GM10847 (cell line): ENCODE measurements around the gene FGR.

ENCODE experiments used
- POLR2A ChIP-seq: IDR thresholded peaks from 2 replicates; pipeline ENCODE4 v1.6.1; 2011; ENCODE audit not compliant: insufficient read length; ENCODE audit errors: extremely low read depth

The FGR gene

GRCh38 chr1:27628712-27629111, 6.3 kb downstream of the FGR start:
- no peak for TF ChIP-seq POLR2A

DNA sequence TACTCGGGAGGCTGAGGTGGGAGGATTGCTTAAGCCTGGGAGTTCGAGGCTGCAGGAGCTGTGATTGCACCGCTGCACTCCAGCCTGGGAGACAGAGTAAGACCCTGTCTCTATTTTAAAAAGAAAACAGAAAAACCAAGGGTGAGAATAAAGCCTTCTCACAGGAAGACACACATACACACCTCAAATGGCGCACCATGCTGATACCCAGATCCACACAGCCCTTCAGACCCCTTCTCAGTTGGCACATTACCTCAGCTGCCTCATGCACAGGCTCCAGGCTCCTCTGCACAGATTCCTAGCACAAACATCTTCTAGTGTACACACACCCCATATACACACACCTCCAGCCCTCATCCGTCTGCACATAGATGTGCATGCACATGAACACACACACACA, 7.9 kb downstream of the FGR start:
- no peak for TF ChIP-seq POLR2A

GRCh38 chr1:27626031-27626935, 8.7 kb downstream of the FGR start:
- peak; percentile 47 for TF ChIP-seq POLR2A

- no peak for TF ChIP-seq POLR2A
Observed at GRCh38 chr1:27624467-27625178, 10.4 kb downstream of the FGR start.

GRCh38 chr1:27623327-27624212, 11.4 kb downstream of the FGR start:
- TF ChIP-seq POLR2A = no peak

GRCh38 chr1:27622828-27623227, 12.2 kb downstream of the FGR start:
- no peak for TF ChIP-seq POLR2A

- TF ChIP-seq POLR2A = no peak
Observed at GRCh38 chr1:27621051-27621920, 13.7 kb downstream of the FGR start.

- TF ChIP-seq POLR2A = no peak
Observed at GRCh38 chr1:27618341-27619082, 16.5 kb downstream of the FGR start.

GRCh38 chr1:27617420-27617819, 17.6 kb downstream of the FGR start:
- TF ChIP-seq POLR2A = no peak

- no peak for TF ChIP-seq POLR2A
Observed at GRCh38 chr1:27616441-27616840, 18.5 kb downstream of the FGR start.

- TF ChIP-seq POLR2A = no peak
Observed at GRCh38 chr1:27615346-27616192, 19.4 kb downstream of the FGR start.

GRCh38 chr1:27614625-27615344, 20.2 kb downstream of the FGR start:
- TF ChIP-seq POLR2A = no peak
